NCI-H69 (cell line): Measurements from ENCODE around the gene TMEM59L.

ENCODE experiments used
- DNase-seq: peaks from one replicate; lab custom pipeline; 2025; lab: John Stamatoyannopoulos, UW

The TMEM59L gene

DNA sequence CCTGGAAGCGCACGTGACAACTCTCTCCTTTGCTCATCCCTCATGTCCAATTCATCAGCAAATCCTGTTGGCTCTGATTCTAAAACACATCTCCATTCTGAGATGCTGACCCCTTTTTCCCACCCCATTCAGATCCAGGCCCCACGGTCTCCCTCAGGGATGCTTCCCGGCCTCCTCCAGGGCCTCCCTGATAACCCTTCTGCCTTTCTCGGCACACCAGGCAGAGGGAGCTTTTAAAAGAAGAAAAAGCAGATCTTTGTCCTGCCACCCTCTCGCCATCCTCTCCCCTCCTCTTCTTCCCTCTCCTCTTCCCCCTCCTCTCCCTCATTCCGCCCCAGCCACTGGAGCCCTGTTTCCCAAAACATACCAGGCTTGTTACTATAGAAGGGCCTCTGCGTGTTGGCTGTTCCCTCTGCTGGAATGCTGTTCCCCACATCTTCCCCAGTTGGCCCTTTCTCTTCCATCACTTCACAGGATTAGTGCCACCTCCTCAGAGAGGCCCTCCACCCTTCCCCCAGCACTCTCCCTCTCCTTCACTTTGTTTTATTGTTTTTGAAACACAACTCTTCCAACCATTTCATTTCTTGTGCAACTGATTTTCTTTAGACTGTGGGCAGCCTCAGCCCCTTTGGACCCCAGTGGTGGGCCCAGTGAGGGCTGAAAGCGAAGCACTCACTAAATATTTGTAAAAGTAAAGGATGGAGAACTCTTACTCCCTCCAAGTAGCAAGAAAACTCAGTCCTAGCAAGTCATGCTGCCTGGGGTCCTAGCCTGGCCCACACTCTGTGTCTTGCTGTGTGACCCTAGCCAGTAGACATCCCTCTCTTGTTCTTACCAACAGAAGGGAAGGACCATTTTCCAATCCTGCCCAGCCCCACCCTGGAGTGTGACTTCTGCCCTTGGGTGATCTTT is 3.6 kb upstream of the TMEM59L start:
- DNase-seq: no peak

DNA sequence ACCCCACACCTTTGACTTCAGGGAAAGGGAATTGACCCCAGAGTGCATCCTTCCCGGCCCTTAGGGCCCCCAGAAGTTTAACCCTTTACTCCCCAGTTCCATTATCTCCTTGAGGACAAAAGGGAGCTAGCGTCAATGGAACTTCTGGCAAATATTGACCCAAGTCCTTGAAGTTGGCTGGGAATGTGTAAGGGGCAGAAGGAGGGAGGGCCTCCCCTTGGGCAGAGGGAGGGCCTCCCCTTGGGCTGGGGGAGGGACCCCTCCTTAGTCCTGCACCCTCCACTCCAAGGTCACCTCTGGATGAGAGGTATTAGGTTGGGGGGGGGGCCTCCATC is 3.0 kb upstream of the TMEM59L start:
- no peak for DNase-seq

DNA sequence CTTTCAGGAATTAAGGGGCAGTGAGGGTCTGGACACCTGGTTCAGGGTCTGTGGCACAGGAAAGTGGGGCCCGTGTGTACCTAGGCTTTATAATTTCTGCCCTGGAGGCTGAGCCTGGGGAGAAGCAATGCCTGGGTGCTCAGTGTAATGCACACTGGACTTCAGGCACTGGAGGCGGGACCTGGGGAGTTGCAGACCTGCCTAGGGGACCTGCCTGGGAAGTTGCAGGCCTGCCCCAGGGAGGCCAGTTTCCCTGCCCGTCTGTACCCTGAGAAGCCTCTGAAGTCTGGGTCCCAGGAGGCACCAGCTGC is 2.5 kb upstream of the TMEM59L start:
- no peak for DNase-seq

DNA sequence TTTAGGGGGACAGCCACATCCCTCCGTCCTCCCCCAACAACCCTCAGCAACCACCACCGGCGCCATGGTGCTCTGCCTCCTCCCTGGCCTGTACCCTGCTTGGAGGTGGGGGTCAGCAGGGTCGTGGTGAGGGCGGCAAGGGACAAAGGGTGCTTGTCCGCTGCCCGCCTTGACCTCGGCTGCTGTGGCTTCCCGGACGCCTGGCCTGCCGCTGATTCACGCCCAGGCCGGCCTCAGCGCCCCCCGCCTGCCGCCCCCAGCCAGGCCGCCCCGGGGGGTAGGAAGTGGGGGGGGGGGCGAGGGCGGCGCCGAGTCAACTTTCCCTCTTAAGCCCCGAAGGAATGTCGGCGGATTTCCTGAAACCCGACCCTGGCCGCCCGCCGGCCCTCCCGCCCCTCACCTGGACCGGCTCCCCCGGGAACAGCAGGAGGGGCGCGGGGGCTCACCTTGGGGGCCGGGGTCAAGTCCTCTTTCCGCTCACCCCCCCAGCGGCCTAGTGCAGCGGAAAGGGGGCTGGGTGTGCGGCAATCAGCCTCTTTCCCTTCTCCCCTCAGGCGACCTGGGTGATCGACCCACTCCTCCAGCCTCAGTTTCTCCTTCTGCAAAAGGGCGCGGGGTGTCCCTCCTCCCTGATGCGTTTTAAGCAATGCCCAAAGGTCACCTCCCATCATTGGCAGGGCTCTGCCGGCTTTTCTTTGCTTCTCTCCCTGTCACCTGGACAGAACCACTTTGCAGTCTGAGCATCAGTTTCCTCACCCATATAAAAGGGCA is 1.9 kb upstream of the TMEM59L start:
- DNase-seq: peak; percentile 38

DNA sequence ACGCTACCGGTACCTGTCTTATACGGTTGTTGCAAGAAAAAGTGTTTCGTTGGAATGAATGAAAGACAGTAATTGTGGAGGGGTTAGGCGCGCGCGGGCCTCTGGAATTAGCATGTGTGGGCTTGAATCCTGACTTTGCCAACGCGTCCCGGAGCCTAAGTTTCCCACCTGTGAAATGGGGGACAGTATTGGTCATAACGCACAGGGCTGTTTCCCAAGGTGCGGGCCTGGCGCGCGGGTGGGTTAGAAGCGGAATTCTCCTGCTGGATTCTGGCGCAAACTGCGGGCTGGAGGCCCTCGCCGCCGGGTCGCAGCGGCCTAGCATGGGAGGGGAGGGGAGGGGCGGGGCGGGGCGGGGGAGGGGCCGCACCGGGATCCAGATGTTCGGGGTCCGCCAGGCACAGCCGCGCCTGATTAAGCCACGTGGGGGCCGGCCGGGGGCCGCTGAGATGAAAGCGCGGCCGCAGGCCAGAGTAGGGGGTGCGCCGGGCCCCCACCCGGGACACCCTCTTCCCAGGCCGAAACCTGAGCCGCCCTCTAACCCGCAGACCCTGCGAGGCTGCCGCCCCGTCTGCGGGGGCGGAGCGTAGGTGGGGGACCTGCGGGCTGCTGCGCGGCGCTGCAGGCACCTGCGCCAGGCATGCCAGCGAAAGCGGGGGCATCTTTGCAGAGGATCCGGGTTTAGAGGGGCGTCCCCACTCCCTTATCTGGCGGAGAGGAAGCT is 1.2 kb upstream of the TMEM59L start:
- peak; percentile 69 for DNase-seq

DNA sequence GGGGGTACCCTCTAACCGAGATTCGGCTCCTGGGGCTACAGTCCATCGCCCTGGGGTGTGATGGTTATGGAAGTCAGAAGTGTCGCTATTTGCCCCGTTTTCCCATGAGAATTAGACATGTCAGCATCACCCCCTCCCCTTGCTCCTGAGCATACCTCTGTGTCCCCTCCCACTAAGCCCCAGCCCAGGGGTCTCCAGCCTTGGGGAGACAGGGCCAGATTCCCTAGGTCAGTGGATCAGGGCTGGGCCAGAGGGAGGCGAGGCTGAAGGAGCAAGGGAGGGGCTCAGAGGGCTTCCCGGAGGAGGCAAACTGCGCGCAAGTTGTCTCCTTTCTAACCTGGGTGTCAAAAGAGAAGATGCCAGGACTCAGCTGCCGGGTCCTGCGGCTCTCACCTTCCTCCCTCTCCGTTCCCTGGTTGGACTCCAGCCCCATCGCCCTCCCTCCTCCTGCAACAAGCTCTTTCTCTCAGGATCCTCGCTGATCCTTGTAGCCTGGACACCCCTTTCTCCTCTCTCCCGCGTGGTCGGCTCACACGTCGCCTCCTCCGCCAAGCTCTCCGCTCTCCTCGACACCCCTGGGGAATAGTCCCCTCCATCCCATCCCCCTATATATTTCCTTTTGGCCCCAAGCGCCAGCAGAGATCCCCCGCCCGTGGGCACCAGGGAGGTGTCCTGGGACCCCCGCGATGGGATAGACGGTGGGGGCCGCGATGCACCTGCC is 459 bp upstream of the TMEM59L start:
- DNase-seq: peak; percentile 54

DNA sequence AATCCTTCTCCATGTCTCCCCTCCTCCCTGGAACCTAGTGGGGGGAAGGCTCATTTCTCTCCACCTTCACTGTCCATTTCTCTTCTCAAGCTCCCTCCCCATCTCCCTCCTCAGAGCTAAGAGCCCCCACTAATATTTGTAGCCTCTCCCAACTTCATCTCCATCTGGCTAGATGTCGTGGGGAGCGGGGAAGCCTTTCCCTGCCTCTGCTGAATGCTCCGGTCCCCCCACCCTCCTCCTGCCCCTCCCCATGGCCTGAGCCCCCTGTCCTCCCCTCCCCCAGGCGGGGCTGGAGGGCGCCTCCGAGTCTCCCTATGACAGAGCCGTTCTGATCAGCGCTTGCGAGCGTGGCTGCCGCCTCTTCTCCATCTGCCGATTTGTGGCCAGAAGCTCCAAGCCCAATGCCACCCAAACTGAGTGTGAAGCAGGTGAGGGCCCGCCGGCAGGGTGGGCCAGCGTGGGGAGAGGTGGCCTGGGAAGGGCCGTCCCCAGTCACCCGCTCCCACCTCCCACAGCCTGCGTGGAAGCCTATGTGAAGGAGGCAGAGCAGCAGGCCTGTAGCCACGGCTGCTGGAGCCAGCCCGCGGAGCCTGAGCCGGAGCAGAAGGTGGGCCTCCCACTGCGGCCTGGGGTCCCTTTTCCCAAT is 1.0 kb downstream of the TMEM59L start:
- no peak for DNase-seq

DNA sequence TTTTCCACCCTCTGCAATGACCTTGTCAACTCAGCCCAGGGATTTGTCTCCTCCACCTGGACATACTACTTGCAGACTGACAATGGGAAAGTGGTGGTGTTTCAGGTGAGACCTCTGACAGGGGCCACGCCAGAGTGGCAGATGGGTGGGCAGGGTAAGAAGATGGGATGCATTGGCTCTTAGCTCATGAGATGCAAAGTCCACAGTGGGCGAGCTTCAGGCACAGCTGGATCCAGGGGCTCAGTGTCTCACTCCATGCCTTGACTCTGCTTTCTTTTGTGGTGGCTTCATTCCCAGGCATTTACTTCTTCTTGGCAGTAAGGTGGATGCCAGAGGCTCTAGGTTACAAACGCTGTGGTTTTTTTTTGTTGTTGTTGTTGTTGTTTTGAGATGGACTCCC is 3.4 kb downstream of the TMEM59L start:
- no peak for DNase-seq

DNA sequence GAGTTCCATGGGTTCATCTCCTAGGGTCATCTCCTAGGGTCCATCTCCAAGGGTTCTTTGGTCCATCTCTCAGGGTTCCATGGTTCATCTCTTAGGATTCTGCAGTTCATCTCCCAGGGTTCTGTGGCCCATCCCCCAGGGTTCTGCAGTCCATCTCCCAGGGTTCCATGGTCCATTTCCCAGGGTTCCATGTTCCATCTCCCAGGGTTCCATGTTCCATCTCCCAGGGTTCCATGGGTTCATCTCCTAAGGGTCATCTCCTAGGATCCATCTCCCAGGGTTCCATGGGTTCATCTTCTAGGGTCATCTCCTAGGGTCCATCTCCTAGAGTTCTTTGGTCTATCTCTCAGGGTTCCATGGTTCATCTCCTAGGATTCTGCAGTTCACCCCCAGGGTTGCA is 4.9 kb downstream of the TMEM59L start:
- DNase-seq: no peak

DNA sequence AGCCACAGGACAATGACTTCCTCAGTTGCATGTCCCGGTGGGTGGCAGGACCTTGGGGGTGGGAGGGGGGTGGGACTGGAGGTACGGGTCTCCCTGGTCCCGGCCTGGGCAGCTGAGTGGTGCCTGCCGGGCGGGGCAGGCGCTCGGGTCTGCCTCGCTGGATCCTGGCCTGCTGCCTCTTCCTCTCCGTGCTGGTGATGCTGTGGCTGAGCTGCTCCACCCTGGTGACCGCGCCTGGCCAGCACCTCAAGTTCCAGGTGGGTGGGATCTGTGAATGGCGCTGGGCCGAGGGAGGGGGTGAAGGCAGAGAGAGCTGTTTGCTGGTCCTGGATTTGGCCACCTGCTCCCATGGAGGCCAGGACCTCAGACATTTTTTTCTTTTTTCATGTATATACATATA is 5.6 kb downstream of the TMEM59L start:
- DNase-seq: no peak

DNA sequence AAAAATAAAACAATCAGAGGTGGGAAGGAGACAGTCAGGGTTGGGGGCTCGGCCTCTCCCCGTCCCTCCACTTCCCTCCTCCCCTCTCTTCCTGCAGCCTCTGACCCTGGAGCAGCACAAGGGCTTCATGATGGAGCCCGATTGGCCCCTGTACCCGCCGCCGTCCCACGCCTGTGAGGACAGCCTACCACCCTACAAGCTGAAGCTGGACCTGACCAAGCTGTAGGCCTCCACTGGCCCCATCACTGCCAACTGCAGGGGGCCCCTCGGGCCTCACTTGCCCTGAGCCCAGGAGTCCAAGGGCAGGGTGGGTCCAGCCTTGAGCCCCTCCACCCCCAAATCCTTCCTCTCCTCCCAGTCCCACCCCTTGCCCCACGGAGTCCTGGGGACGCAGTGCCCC is 7.6 kb downstream of the TMEM59L start:
- no peak for DNase-seq

DNA sequence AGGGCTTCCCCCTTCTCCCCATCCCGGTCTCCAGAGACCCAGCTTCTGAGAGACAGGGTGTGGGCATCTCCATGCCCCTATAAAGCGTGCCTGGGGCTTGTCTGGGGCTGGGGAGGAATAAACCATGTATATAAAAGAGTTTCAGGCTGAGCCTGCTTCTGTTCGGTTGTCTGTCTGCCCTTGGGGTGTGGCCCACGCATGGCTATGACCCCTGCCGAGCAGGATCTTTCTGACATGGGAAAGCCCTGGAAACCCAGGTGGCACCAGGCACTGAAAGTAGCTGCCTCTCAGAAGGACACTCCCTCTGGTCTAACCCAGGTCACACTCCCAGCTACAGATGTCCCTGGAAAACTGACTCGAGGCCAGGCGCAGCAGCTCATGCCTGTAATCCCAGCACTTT is 8.2 kb downstream of the TMEM59L start:
- DNase-seq: peak; percentile 37

DNA sequence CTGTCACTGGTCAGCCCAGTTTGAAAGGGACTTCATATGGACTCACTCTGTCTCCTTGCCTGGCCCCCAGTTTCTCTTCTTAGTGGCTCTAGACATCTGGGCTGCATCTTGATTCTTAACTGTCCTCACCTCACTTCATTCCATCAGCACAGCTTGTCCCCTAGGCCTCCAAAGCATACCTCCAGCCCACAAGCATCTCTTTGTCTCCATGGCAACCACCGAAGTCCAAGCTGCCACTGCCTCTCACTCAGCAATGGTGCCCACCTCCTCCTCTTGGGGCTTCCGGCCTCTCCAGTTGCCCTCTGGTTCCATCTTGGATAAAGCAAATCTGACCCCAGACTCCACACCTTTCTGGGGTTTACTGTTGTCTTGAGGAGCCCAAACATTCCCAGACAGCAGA is 14.2 kb downstream of the TMEM59L start:
- no peak for DNase-seq

DNA sequence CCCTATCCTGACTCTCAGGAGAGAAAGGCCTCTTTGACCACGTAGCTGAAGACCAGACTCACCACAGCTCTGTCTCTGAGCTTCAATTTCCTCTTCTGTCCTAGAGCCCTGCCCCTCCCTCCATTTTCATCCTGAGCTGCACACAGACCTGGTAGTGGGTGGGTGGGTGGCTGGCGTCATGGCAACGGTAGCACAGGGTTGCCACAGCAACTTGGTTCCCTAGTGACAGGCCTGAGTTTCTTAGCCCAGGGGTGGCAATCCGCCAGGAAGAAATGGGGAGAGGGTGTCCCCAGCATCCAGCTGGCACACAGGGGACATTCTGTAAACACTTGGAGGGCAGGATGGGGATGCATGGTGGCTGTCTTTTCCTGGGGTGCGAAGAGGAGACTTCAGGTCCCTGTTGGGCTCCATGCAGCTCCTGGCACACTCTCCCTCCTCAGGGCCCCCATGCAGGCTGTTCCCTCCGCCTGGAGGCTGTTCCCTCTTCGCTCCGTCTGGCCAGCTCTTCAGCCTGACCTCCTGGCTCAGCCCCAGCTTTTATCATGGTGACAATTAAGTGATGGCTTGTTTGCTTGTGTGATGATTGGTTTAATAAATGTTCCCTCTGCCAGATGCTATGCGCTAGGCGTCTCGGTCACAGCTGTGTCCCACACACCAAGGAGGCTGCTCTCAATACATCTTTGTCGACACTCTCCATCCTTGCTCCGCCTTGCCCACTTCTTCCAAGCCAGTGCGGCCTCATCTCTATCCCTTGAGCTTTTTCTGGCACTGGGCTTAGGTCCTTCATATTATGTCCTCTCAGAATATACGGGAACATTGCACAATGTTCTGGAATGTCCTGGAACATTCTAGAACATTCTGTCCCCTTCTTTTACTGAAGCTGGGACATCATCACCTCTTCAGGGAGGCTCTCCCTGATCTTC is 16.8 kb downstream of the TMEM59L start:
- peak; percentile 83 for DNase-seq

DNA sequence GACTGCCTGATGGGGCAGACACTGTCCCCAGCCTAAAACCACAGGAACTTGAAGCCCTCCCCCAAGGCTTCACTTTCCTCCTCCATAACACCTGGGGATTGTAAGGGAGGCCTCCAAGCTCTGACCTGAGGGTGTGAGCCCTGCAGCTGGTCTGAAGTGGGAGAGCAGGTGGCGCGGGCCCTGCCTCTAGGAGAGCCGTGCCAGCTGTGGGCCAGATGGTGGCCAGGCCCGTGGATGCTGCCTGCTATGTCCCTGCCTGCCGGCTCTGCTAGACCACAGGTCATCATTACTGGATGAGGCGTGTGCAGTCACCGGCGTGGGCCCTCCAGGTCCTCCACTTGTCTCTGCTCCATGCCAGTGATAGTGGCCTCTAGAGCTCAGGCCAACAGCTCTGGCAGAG is 20.7 kb downstream of the TMEM59L start:
- peak; percentile 81 for DNase-seq

DNA sequence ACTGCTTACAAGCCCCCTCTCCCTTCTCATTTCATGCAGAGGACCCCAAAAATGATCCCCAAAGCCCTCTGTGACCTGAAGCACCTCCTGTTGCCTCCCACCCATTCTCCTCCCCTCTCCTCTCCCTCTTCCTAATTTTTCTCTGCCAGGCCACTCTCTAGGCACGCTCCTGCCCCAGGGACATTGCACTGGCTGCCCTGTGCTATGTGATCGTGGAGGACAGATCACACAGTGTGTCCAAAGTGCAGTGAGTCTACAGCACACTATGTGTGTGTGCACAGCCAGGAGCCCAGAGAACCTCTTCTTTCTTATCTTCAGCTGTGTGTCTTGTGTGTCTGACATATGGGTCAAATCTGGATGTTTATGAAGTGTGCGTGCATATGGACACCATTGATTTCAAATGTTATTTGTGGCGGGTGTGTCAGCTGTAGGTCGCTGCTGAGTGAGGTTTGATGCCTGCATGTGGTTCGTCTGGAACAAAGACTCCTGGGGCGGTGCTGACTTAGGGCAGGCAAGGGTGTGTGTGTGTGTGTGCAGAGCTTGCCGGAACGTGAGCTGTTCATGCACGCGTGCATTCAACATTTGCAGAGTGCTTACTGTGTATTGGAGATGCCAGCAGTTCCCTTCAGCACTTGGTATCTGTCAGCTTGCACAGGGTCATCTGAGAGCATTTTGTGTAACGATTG is 22.1 kb downstream of the TMEM59L start:
- DNase-seq: peak; percentile 82

DNA sequence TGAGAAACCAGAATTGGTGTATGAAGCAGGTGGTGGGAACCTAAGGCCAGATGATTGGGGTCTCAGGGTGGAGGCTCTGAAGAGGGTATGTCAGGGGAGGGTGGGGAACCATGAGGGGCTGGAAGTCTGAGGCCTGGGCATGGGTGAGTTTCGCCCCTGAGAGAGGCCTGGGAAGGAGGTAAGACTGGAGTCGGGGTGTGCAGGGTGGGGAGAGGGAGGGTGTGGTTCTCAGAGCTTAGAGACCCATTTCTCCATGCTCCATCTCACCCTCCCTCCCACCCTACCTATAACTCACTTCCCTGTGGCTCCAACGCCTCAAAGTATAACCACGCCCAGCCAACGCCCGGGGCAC is 23.1 kb downstream of the TMEM59L start:
- no peak for DNase-seq

DNA sequence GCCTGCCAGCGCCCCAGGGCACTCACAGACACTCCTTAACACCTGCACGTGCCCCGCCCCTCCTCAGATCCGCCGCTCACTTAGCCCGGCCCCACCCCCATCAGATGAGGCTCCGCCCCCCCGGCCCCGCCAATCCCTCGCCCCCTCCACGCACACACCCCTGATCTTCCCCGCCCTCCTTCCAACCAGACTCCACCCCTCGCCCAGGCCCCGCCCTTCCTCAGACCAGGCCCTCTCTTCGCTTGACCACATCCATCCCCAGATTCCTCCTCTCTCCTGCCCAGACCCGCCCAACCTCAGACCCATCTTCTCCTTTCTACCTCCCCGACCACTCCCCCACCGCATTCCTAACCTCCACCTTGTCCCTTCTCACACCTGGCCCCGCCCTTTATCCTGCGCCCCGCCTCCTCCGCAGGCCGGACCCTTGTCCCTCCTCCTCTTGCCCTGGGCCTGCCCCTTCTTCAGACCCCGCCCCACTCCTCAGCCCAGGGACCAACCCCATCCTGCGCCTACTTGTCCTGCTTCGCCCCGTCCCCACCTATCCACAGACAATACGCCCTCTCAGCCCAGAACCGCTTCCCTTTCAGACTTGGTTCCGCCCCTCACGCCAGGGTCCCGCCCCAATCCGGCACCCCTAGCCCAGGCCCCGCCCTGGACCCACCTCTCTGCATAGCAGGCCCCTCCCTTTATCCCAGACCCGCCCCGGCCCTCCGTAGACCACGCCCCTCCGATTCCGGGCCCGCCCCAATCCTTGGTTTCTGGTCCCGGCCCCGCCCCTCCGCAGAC is 23.7 kb downstream of the TMEM59L start:
- DNase-seq: peak; percentile 99

DNA sequence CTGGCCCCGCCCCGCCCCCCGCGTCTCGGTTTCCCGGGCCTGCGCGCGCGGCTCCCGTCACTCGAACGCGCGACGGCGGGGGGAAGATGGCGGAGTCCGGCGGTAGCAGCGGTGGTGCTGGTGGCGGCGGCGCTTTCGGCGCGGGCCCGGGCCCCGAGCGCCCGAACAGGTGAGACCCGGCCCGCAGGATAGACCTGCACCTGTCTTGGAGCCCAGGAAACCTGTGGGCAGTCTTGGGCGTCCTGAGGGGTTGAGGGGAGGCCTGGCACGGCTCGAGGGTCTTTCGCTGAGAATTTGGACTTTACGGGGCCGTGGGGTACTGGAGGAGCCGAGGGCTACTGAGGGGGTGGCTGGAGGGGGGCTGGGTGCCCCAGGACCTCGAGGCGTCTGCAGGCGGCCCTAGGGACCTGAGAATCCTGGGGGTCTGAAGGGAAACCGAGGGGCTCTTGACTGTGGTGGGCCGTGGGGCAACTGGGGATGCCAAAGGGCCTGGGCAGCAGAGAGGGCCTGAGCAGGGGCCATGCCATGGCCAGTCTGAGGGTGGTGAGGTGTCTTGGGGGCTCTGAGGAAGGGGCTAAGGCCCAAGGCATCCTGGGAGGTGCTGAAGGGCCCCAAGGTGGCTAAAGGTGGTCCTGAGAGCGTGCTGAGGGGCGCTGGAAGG is 24.4 kb downstream of the TMEM59L start, which contains the start of gene KLHL26:
KLHL26 (plus strand) TSS at position 60 of the 661 bp plus-strand sequence; CDS start at position 87, 27 bp downstream.
- no peak for DNase-seq
